GM18951 (cell line): ENCODE measurements around the gene MYH2.

ENCODE experiments used
- POLR2A ChIP-seq: IDR thresholded peaks from 4 replicates; pipeline ENCODE4 v1.6.1; 2011; ENCODE audit warnings: mild to moderate bottlenecking; ENCODE audit not compliant: insufficient read length, insufficient read depth; ENCODE audit errors: extremely low read depth
- in situ Hi-C: fragments of 300-500 bp; cut with MboI; formaldehyde crosslinking; loops from one replicate; pipeline ENCODE4 v1.12.0; 2022; ENCODE audit warnings: low sequenced_read_pairs, mixed read lengths, inconsistent platforms; ENCODE audit not compliant: unreplicated experiment

The MYH2 gene

GRCh38 chr17:10532026-10532425 is 17.4 kb downstream of the MYH2 start:
- TF ChIP-seq POLR2A: no peak
- in situ Hi-C loops: no loop called here

- TF ChIP-seq POLR2A: no peak
- in situ Hi-C loops: no loop called here
These were observed 22.0 kb downstream of the MYH2 start for GRCh38 chr17:10527419-10527818.

- in situ Hi-C loops: no loop called here
- no peak for TF ChIP-seq POLR2A
These were observed 22.9 kb downstream of the MYH2 start for GRCh38 chr17:10526517-10526916.

GRCh38 chr17:10523064-10523463 is 26.4 kb downstream of the MYH2 start:
- in situ Hi-C loops: no loop called here
- TF ChIP-seq POLR2A: no peak

GRCh38 chr17:10521949-10522348 is 27.5 kb downstream of the MYH2 start:
- in situ Hi-C loops: no loop called here
- TF ChIP-seq POLR2A: no peak

GRCh38 chr17:10518271-10519037 is 31.0 kb downstream of the MYH2 start, which contains the start of gene MYH1:
Gene MYH1 (minus strand): TSS chr17:10518542. CDS start chr17:10516642, 1,900 bp downstream.
- no peak for TF ChIP-seq POLR2A
- in situ Hi-C loops: no loop called here

- no peak for TF ChIP-seq POLR2A
- in situ Hi-C loops: no loop called here
These were observed 32.8 kb downstream of the MYH2 start for GRCh38 chr17:10516638-10517037.

- in situ Hi-C loops: no loop called here
- TF ChIP-seq POLR2A: no peak
These were observed 33.4 kb downstream of the MYH2 start for GRCh38 chr17:10516065-10516464.

- in situ Hi-C loops: no loop called here
These were observed 36.0 kb downstream of the MYH2 start for GRCh38 chr17:10513299-10514067.

GRCh38 chr17:10512856-10513255 is 36.6 kb downstream of the MYH2 start:
- TF ChIP-seq POLR2A: no peak
- in situ Hi-C loops: no loop called here

More at GRCh38 chr17:10513299-10514067, 36.0 kb downstream of the MYH2 start:
- TF ChIP-seq POLR2A: no peak

- in situ Hi-C loops: no loop called here
- no peak for TF ChIP-seq POLR2A
These were observed 49.5 kb downstream of the MYH2 start for GRCh38 chr17:10499950-10500349.

- TF ChIP-seq POLR2A: no peak
- in situ Hi-C loops: no loop called here
These were observed 57.5 kb downstream of the MYH2 start for GRCh38 chr17:10492004-10492403.

GRCh38 chr17:10482252-10482651 is 67.2 kb downstream of the MYH2 start:
- in situ Hi-C loops: no loop called here
- no peak for TF ChIP-seq POLR2A

- no peak for TF ChIP-seq POLR2A
- in situ Hi-C loops: no loop called here
These were observed 71.8 kb downstream of the MYH2 start for GRCh38 chr17:10477701-10478100.
